ENCODE data around the gene MORC4.
"Not testable (repeated sequence)": the region's sequence is repeated elsewhere in the genome, so short reads cannot be mapped to it uniquely, and the experiment has no call there.

DNA sequence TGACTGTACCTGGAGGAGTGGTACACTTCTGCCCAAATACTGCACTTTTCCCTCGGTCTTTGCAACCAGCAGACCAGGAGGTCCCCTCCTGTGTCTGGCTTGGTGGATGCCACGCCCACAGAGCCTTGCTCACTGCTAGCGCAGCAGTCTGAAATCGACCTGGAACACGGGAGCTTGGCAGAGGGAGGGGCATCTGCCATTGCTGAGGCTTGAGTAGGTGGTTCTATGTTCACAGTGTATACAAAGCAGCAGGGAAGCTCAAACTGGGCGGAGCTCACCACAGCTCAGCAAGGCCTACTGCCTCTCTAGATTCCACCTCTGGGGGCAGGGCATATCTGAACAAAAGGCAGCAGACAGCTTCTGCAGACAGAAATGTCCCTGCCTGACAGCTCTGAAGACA lies 33.5 kb downstream of the MORC4 start:
- TF ChIP-seq, protein P1, sequence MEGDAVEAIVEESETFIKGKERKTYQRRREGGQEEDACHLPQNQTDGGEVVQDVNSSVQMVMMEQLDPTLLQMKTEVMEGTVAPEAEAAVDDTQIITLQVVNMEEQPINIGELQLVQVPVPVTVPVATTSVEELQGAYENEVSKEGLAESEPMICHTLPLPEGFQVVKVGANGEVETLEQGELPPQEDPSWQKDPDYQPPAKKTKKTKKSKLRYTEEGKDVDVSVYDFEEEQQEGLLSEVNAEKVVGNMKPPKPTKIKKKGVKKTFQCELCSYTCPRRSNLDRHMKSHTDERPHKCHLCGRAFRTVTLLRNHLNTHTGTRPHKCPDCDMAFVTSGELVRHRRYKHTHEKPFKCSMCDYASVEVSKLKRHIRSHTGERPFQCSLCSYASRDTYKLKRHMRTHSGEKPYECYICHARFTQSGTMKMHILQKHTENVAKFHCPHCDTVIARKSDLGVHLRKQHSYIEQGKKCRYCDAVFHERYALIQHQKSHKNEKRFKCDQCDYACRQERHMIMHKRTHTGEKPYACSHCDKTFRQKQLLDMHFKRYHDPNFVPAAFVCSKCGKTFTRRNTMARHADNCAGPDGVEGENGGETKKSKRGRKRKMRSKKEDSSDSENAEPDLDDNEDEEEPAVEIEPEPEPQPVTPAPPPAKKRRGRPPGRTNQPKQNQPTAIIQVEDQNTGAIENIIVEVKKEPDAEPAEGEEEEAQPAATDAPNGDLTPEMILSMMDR (IDR thresholded peaks at IDR 0.05): not testable (repeated sequence)
- TF ChIP-seq POLR2A (IDR thresholded peaks at IDR 0.05): not testable (repeated sequence)

Data from uterus (tissue), 2 donors.